GM21526 (cell line): Measurements from ENCODE around the gene ZNF582.

Source experiments
- ATAC-seq: cut with Tn5 transposase; IDR thresholded peaks from one replicate; pipeline ENCODE4 v1.9.1; 2021; ENCODE audit warnings: moderate library complexity; ENCODE audit not compliant: unreplicated experiment, low FRiP score

Gene ZNF582

DNA sequence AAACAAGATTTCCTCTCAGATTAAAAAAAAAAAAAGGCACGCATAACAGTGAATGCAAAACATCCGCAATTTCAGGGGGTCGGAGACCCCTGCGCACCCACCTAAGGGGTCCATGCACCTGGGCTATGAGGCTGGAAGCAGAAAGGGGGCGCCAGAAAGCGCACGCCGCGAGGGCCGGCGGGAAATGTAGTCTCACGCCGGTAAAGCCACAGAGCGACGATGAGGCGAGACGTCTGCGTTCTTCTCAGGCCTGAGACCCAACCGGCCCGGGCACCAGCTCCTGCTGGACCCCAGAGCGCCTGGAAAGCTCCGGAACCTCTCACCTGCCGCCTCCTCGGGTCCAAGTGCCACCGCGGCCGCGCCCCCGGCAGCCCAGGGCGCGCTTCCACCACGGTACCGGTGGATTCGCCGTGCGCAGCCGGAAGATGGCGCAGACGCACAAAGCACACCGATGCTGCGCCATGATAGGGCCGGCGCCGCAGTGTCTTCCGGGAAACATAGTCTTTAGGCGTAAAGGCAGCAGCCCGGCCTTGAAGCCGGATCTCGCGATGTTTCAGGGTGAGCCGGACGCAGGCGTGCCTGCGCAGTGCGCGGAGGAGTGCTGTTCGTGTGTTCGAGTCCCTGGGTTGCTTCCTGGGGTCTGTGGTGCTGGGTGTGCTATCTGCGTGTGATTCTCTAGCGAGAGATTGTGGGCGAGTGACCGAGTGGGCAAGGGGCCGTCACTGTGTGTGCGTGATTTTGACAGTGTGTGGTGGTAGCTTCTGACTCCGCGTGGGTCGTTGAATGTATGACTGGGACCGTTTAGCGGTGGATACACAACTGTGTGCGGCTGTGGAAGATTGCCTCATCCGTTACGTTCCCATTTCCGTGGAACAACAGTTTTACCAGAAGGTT is at the start of gene ZNF582:
Gene ZNF582 (minus strand): TSS at position 416 of the 894 bp plus-strand sequence. CDS start 1,782 bp downstream, outside the sequence.
- peak; percentile 93 for ATAC-seq

DNA sequence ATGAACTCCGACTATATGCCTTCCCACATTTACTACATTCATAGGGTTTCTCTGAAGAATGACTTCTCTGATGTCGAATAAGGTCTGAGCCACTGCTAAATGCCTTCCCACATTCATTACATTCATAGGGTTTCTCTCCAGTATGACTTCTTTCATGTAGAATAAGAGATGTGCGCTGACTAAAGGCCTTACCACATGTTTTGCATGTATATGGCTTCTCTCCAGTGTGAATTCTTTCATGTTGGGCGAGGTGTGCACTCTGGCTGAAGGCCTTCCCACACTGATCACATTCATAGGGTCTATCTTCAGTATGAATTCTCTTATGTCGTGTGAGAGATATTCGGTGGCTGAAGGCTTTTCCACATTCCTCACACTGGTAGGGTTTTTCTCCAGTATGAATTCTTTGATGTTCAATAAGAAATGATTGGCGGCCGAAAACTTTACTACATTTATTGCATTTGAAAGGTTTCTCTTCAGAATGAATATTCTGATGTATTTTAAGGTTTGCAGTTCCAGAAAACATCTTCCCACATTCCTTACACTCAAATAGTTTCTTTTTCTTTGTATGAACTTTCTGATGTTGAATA is 48.0 kb upstream of the ZNF582 start:
- no peak for ATAC-seq

DNA sequence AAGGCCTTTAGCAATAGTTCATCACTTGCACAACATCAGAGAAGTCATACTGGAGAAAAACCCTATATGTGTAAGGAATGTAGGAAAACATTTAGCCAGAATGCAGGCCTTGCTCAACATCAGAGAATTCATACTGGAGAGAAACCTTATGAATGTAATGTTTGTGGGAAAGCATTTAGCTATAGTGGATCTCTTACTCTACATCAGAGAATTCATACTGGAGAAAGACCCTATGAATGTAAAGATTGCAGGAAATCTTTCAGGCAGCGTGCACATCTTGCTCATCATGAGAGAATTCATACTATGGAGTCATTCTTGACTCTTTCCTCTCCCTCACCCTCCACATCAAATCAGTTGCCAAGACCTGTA is 30.6 kb upstream of the ZNF582 start:
- ATAC-seq, result no peak

DNA sequence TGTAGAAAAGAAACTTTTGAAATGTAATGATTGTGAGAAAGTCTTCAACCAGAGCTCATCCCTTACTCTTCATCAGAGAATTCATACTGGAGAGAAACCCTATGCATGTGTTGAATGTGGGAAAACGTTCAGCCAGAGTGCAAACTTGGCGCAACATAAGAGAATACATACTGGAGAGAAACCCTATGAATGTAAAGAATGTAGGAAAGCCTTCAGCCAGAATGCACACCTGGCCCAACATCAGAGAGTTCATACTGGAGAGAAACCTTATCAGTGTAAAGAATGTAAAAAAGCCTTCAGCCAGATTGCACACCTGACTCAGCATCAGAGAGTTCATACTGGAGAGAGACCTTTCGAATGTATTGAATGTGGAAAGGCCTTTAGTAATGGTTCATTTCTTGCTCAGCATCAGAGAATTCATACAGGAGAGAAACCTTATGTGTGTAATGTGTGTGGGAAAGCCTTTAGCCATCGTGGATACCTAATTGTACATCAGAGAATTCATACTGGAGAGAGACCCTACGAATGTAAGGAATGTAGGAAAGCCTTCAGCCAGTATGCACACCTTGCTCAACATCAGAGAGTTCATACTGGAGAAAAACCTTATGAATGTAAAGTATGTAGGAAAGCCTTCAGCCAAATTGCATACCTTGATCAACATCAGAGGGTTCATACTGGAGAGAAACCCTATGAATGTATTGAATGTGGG is 30.1 kb upstream of the ZNF582 start:
- ATAC-seq, result no peak

DNA sequence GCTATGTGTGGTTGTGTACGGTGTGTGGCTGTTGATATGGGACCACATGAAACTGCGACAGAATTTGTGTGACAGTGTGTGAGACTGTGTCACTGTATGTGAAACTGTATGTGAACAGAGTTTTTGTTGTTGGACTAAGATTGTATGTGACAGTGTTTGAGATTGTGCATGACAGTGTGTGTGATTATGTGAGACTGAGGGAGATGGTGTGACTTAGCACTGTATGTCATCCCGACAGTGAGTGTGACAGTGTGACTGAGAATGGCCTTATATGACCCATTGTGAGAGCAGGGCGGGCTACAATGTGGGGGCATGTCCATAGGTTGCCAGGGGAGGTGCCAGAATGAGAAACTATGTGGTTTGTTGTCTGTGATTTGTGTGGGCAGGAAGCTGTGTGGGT is 11.7 kb upstream of the ZNF582 start:
- no peak for ATAC-seq

DNA sequence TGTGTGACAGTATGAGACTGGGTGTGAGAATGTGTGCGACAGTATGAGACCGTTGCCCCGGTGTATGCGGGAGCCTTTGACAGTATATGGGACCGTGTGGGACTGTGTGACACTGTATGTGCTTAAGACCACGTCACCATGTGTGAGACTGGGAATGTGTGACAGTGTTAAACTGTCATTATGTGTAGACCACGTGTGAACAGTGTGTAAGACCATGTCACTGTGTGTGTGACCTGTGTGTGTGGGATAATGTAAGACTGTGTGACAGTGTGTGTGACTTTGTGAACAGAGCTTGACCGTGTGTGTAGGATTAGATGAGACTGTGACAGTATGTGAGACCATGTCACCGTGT is 11.3 kb upstream of the ZNF582 start:
- peak; percentile 20 for ATAC-seq

DNA sequence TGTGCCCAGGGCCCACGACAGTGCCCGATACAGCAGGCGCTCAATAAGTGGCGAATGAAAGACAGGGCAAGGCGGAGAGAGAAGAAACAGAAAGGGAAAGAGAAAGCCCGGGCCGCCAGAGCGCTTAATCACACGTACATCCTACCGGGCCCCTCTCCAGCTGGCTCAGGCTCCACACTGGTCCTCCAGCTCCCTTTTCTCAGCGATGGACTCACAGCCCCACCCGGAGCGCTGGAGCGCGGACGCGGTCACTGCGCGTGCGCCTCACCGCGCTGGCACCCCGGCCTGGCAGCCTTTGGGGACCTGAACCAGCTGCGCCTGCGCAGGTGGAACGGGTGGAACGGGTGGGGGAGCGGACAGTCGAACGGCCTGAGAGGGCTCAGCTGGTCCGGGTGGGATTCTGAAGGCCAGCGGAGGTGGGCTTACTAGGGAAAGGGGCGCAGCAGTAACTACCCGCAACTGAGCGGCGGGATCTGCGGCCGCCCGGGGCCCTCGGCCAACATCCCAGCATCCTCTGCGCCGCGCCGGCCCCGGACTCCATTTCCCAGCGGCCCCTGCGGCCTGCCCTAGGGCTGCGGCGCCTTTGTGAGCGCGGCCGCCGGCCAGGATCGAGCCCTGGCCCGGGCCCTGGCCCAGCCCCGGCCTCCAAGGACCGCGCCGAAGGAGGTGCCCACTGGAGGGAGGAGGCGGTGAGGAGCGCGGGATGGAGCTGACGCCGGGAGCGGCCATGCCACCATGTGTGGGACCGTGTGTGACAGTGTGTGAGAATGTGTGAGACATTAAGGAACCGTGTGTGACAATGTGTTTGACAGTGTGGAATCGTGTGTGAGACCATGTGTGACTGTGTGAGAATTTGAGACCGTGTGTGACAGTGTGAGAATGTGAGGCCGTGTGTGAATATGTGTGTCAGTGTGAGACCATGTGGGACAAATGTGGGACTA is 10.7 kb upstream of the ZNF582 start, which contains the start of gene ZNF583:
Gene ZNF583 (plus strand): TSS at position 569 of the 941 bp plus-strand sequence. CDS start 2,783 bp downstream, outside the sequence.
- peak; percentile 76 for ATAC-seq

DNA sequence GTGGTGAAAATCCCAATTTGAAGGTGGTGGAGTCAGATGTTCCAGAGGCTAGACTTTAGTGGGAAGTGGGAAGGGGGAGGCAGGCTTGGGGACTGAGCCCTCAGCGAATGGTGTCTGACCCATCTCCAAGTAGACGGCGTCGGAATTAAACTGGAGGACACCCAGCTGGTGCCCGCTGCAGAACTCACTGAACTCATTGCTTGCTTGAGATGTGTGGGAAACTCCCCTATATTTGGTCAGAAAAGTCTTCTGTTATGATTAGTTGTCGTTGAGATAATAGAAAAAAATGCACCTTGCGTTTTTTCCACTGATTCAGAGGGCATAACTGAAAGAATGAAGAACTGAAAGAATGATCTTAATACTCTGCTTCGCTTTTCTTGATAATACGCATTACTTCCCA is 9.9 kb upstream of the ZNF582 start:
- no peak for ATAC-seq

DNA sequence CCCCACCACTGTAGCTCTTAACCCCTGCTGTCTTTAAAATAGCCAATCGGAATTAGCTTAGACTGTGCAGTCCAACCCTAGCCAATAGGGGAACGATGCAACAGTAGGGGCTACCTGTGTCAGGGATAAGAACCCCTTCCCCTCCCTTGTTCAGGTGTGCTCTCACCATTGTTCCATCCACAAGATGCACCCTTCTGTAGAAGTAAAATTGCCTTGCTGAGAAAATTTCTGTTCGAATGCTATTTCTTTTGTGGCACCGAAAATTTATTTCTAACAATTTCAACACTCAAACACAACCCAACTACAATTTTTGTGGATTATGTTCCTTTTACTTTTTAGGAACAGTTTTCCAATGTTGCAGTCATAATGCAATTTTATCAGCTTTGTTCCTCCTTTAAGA is 7.2 kb upstream of the ZNF582 start:
- ATAC-seq, result no peak

DNA sequence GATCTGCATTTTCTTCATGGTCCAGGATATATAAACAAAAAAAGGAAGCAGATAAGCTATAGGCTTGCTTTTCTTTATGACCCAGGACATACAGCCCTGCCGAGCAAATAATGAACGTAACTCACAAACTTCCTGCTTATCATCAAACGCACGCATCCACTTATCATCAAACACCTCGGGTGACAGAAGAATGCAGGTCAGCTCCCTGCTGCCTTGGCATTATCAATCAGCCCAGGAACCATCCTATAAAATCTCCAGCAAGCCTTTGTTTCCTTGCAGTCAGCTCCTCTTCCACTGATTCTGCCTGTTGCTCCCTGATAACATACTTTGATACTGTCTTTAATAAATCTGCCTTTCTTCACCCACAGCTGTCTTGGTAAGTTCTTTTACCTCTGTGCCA is 5.5 kb upstream of the ZNF582 start:
- ATAC-seq, result no peak

DNA sequence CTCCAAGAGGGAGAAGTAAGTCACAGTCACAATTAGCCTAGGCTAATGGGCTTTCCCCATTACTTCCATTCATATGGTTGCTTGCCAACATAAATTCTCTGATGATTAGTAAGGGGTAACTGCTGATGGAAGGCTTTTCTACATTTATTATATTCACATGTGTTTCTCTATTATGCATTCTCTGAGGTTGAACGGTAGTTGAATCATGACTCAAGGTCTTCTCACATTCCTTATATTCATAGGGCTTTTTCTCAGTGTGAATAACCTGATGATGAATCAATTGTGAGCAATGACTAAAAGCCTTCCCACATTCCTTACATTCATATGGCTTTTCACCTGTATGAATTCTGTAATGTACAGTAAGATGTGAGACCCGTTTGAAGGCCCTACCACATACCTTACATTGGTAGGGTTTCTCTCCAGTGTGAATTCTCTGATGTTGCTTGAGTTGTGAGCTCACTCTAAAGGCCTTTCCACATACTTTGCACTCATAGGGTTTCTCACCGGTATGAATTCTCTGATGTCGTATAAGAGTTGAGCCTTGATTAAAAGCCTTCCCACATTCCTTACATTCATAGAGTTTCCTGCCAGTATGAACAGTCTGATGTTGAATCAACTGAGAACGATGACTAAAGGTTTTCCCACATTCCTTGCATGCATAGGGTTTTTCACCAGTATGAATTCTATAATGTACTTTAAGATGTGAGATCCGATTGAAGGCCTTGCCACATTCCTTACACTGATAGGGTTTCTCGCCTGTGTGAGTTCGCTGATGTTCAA is 9.3 kb downstream of the ZNF582 start:
- no peak for ATAC-seq

DNA sequence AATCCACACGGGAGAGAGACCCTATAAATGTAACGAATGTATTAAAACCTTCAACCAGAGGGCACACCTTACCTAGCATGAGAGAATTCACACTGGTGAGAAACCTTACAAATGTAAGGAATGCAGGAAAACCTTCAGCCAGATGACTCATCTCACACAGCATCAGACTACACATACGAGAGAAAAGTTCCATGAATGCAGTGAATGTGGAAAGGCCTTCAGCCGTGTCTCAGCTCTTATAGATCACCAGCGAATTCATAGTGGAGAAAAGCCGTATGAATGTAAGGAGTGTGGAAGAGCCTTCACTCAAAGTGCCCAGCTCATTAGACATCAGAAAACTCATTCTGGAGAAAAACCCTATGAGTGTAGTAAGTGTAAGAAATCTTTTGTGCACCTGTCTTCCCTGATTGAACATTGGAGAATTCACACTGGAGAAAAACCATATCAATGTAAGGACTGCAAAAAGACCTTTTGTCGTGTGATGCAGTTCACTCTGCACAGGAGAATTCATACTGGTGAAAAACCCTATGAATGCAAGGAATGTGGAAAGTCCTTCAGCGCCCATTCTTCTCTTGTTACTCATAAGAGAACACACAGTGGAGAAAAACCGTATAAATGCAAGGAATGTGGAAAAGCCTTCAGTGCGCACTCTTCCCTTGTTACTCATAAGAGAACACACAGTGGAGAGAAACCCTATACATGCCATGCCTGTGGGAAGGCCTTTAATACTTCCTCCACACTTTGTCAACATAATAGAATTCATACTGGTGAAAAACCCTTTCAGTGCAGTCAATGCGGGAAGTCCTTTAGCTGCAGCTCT is 16.0 kb downstream of the ZNF582 start:
- no peak for ATAC-seq

DNA sequence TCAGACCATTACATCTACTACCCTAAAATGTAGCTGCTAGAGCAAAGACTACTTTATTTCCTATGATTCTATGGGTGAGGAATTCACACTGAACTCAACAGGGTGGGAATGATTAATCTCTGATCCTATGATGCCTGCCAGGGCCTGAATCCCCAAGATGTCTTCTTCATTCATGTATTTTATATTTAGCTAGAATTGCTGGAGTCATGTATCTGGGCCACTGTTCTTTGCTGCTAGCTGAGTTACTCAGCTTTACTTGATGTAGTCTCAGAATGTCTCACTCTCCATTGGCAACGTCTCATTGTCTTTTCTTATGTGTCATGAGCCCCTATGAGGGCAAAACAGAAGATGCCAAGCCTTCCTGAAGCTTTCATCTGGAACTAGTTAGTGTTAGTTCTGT is 21.1 kb downstream of the ZNF582 start:
- no peak for ATAC-seq

DNA sequence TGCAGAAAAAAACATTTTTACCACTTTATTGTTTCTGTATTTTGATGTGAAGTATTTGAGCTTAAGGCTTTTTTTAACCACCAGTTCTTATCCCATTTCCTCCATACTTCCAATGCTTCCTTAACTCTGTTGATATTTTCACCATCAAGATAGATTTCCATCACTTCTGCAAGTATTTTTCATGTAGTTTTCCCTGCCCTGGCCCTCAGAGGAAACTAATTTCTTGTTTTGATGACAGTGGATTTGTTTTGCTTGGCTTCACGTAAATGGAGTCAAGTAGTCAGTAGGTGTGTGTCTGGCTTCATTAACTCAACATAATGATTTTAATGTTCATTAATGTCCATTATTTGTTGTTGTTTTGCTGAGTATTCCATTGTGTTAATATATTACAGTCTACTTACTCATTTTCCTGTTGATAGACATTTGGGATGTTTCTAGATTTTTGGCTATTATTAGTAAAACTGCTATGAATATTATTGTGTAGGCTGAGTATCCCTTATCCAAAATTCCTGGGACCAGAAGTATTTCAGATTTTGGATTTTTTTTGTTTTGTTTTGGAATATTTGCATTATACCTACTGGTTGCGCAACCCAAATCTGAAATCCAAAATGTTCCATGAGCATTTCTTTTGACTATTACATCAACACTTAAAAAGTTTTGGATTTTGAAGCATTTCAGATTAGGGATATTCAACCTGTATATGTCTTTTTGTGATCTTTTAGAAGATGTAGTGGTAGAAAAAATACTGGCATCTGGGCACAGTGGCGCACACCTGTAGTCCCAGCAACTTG is 23.3 kb downstream of the ZNF582 start:
- no peak for ATAC-seq

DNA sequence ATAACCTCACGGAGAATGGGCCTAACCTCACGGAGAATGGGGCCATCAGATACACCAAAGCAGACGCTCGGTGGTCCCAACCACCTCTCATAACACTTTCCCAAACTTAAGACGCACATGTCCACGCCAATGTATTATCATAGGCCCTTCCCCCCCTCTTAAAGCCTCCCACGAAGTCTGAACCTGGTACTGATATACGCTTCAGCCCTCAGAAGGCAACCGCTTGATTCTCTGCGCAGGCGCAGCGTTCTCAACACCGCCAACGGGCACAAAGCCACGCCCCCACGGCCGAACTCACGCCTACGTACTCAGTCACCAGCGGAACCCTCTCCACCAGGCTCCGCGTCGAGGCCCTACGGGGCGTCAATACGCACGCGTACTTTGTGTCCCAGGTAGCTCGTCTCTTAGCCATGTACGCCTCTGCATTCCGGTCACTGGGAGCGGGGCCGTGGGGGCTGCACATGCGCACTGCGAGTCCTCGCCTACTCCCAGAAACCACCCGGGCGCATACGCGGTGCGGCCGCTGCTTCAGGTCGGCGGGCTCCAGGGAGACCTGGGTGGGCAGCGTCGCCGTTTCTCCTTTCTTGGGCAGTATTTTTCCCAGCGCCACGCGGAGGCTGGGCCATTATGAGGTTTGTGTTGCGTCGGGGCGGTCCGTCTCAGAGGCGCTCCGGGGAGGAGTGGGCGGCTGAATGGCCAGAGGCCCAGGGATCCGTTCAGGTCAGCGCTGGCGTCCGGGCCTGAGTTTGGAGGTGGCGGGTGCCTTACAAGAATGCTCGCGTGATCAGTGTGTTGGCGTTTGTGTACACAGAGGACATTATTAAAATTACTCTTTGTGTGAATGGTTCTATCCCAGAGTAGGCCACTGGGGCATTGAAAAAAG is 25.3 kb downstream of the ZNF582 start:
- peak; percentile 66 for ATAC-seq

DNA sequence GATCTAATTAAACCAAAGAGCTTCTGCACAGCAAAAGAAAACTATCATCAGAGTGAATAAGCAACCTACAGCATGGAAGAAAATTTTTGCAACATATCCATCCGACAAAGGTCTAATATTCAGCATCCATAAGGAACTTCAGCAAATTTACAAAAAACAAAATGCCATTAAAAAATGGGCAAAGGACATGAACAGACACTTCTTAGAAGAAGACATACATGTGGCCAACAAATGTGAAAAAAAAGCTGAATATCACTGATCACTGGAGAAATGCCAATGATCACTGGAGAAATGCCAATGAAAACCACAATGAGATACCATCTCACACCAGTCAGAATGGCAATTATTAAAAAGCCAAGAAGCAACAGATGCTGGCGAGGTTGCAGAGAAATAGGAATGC is 32.5 kb downstream of the ZNF582 start:
- ATAC-seq, result no peak

DNA sequence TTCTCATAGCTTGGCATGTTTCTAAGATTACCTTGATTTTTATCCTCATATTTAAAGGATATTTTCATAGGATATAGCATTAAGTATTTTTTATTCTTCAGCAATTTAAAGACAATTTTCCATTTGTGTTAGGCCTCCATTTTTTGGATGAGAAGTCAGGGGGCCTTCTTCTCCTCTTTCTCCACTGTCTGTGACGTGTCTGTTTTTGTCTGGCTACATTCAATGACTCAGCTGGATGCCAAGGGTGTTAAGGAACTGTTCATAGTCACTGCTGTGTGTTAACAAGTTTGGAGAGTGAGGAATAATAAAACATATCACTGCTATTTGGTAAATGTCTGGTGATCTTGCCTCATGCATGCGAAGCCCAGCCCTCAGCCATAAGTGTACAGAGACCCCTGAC is 36.4 kb downstream of the ZNF582 start:
- ATAC-seq, result no peak
